Muscle of back (tissue), 13 donors: ENCODE measurements around the gene CDH15. TPM values are rescaled to one million over a fixed set of nuclear protein-coding genes. Genes with fewer than 3 reads are reported as not detected.

Experiments
- DNase-seq, 3 donors: peaks; one replicate each; pipeline versions ENCODE4 v3.0.0 to v3.0.0-alpha.2; 2013
- long read RNA-seq, 9 donors: transcript quantifications; one replicate each; lab custom pipeline, GENCODE V29; 2026
- polyA plus RNA-seq, 10 donors: library from polyadenylated mRNA; unstranded; fragments of 120-200 nt; gene quantifications; one replicate each; pipeline ENCODE4 v1.2.1, GENCODE V29; 2013; ENCODE audit not compliant: insufficient read length in 10 of 10

CDH15 gene
- 100 to 1,000 TPM; 108 to 185 (median 151) TPM for polyA plus RNA-seq
- long read RNA-seq, donor 1, transcript CDH15-201 (14 exons, 2,847 nt): major isoform, 15 of 62 reads
- long read RNA-seq, donor 1, partial matches to known transcripts: 43 of 62 reads
- long read RNA-seq, donor 1, other reads (novel, unspliced or antisense): 0 of 62 reads
- long read RNA-seq, donor 2, transcript CDH15-201 (14 exons, 2,847 nt): major isoform, 13 of 52 reads
- long read RNA-seq, donor 2, partial matches to known transcripts: 37 of 52 reads
- long read RNA-seq, donor 2, other reads (novel, unspliced or antisense): 0 of 52 reads
- long read RNA-seq, donor 3: 0 reads
- long read RNA-seq, donor 4, transcript CDH15-201 (14 exons, 2,847 nt): major isoform, 13 of 25 reads
- long read RNA-seq, donor 4, partial matches to known transcripts: 11 of 25 reads
- long read RNA-seq, donor 4, other reads (novel, unspliced or antisense): 0 of 25 reads
- long read RNA-seq, donor 5, partial matches to known transcripts: 21 of 23 reads
- long read RNA-seq, donor 5, other reads (novel, unspliced or antisense): 0 of 23 reads
- long read RNA-seq, donor 6, transcript CDH15-201 (14 exons, 2,847 nt): major isoform, 19 of 47 reads
- long read RNA-seq, donor 6, partial matches to known transcripts: 27 of 47 reads
- long read RNA-seq, donor 6, other reads (novel, unspliced or antisense): 0 of 47 reads
- long read RNA-seq, donor 7, transcript CDH15-201 (14 exons, 2,847 nt): major isoform, 8 of 37 reads
- long read RNA-seq, donor 7, partial matches to known transcripts: 26 of 37 reads
- long read RNA-seq, donor 7, other reads (novel, unspliced or antisense): 0 of 37 reads
- long read RNA-seq, donor 8, transcript CDH15-201 (14 exons, 2,847 nt): major isoform, 7 of 21 reads
- long read RNA-seq, donor 8, partial matches to known transcripts: 14 of 21 reads
- long read RNA-seq, donor 8, other reads (novel, unspliced or antisense): 0 of 21 reads
- long read RNA-seq, donor 9, partial matches to known transcripts: 0 of 2 reads
- long read RNA-seq, donor 9, other reads (novel, unspliced or antisense): 0 of 2 reads

- peak; percentile 90 to 93 (median 91) for DNase-seq
Observed at GRCh38 chr16:89171216-89172170, at the start of gene CDH15. Gene CDH15, plus strand, starts transcription at chr16:89171748. Its CDS starts 84 bp downstream, at chr16:89171832.

GRCh38 chr16:89122322-89122851 lies 49.2 kb upstream of the CDH15 start:
- no peak for DNase-seq

- no peak for DNase-seq
Observed at GRCh38 chr16:89123001-89123830, 48.3 kb upstream of the CDH15 start.

GRCh38 chr16:89123831-89124100 lies 47.8 kb upstream of the CDH15 start:
- no peak for DNase-seq

- DNase-seq: no peak
Observed at GRCh38 chr16:89129378-89129777, 42.2 kb upstream of the CDH15 start.

GRCh38 chr16:89130448-89130847 lies 41.1 kb upstream of the CDH15 start:
- DNase-seq: no peak

- DNase-seq: no peak
Observed at GRCh38 chr16:89131783-89132182, 39.8 kb upstream of the CDH15 start.

- no peak for DNase-seq
Observed at GRCh38 chr16:89132194-89133005, 39.1 kb upstream of the CDH15 start.

- no peak for DNase-seq
Observed at GRCh38 chr16:89133457-89134127, 38.0 kb upstream of the CDH15 start.

- DNase-seq: no peak
Observed at GRCh38 chr16:89134269-89134668, 37.3 kb upstream of the CDH15 start.

GRCh38 chr16:89135166-89135565 lies 36.4 kb upstream of the CDH15 start:
- no peak for DNase-seq

GRCh38 chr16:89135971-89136765 lies 35.4 kb upstream of the CDH15 start:
- no peak for DNase-seq

GRCh38 chr16:89136931-89137330 lies 34.6 kb upstream of the CDH15 start:
- no peak for DNase-seq

GRCh38 chr16:89137666-89138512 lies 33.7 kb upstream of the CDH15 start:
- DNase-seq: no peak

- DNase-seq: no peak
Observed at GRCh38 chr16:89138513-89138795, 33.1 kb upstream of the CDH15 start.

- DNase-seq: no peak
Observed at GRCh38 chr16:89138843-89139520, 32.6 kb upstream of the CDH15 start.
